HG03108 (cell line): ENCODE results near the gene MISP3.

Experiments
- ATAC-seq: cut with Tn5 transposase; IDR thresholded peaks from one replicate; pipeline ENCODE4 v1.9.1; 2021; ENCODE audit warnings: moderate library complexity; ENCODE audit not compliant: unreplicated experiment

The MISP3 gene

GRCh38 chr19:14119146-14119545 lies 46.6 kb downstream of the MISP3 start:
- no peak for ATAC-seq

GRCh38 chr19:14119644-14120496 lies 47.3 kb downstream of the MISP3 start:
- no peak for ATAC-seq

- no peak for ATAC-seq
Measured at GRCh38 chr19:14120497-14120780, 47.9 kb downstream of the MISP3 start.

GRCh38 chr19:14122924-14123323 lies 50.3 kb downstream of the MISP3 start:
- ATAC-seq: no peak
